ENCODE measurements around the gene IARS1. TPM values are rescaled to one million over a fixed set of nuclear protein-coding genes. Genes with fewer than 3 reads are reported as not detected.
A peak's percentile ranks its signal among the peaks of the same experiment; 100 is the strongest.

Gene IARS1
- polyA plus RNA-seq (2012; rRNA removed), result 30.4 and 32.9 TPM in 2 replicates
- 33.8 and 34.7 TPM in 2 replicates for polyA plus RNA-seq (2012; cell fraction: cytosol; rRNA removed)
- 56.1 and 87.5 TPM in 2 replicates for polyA plus RNA-seq (2012; cell fraction: nucleus; rRNA removed)

DNA sequence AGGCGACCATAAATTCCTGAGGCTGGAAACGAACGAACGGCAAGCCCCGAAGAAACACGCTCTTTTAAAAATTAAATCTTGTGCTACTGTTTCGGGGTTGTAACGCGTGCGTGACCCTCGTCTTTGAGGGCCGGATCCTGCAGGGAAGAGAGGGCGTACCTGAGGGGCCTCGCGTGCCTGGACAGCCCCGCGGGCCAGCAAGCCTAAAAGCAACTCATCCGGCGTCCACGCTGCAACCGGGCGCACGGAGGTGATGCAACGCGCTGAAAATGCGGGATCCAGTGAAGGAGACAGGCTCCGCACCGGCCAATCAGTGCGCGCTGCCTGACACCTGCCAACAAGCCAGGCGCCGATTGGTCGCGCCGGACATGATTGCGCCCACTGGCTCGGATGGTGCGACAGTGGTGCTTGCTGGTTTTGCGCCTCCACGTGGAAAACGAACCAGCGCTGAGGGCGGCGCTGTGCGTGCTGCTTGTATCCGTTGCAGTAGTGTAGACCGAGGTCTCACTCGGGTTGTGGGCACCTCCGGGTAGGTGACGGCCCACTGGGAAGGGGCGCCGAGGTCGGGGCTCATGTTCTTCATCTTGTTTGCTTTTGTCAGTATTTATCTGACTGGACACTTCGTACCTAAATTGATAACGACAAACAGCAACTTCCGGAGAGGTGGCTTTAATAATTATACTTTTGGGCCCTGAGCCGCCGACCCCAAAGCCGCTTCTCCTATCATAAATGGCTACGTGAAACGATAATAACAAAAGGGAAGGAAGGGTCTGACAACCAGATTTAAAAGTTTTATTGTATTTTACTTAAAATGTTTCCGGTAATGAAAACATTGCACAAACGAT is at the start of gene IARS1:
Gene IARS1 (minus strand): TSS at position 246 of the 845 bp plus-strand sequence. CDS start 4,278 bp downstream, outside the sequence.
- no peaks in the 10 kb centered on the region for H3K9me2 ChIP-seq
- peaks cover 19% of the 10 kb centered on the region for H3F3A ChIP-seq (replicated peaks; ENCODE audit: insufficient read depth)
- peak; percentile 96 for DNase-seq
- H3K4me3 ChIP-seq (ENCODE audit: low read depth in 2 of 2, low read length in 1 of 2), result peak within 1 kb of the TSS; percentile 81 to 87
- peak within 1 kb of the TSS; percentile 85 for H2AFZ ChIP-seq (ENCODE audit: low read depth)
- peak within 1 kb of the TSS; percentile 91 for H3K4me2 ChIP-seq
- H3K36me3 ChIP-seq (replicated peaks in 1 of 2; ENCODE audit: control insufficient read depth in 1 of 2, insufficient read depth in 2 of 2, low read length in 1 of 2), result peaks cover 38 to 39% of the 10 kb centered on the region in 2 experiments
- H3K27me3 ChIP-seq (ENCODE audit: insufficient read depth), result no peaks in the 10 kb centered on the region
- ChIA-PET POLR2A (no interaction called here), CTCF (interaction anchor here (1.0 kb wide), 2 partner anchors 200 to 335 kb away, joined by 3 read pairs; no protein-coding TSS in a partner anchor)
- TF ChIP-seq EZH2phosphoT487 (IDR thresholded peaks at IDR 0.05; ENCODE audit: borderline replicate concordance, low read depth) (no peak), CHD2 (IDR thresholded peaks at IDR 0.05; ENCODE audit: low read length, partially characterized antibody) (peak; percentile 92), MXI1 (IDR thresholded peaks at IDR 0.05; ENCODE audit: low read depth, low read length) (peak; percentile 100), RAD21 (IDR thresholded peaks at IDR 0.05; ENCODE audit: low read length) (0 out of 2 replicates have a peak, but pooled peaks have one; percentile 23), RCOR1 (IDR thresholded peaks at IDR 0.05; ENCODE audit: low read length) (no peak; the same call in 1 of the 2 replicates), ELF1 (IDR thresholded peaks at IDR 0.05) (peak; percentile 30; the same call in 1 of the 2 replicates), MAX (IDR thresholded peaks at IDR 0.05; ENCODE audit: low read depth) (peak; percentile 100), USF1 (IDR thresholded peaks at IDR 0.05; ENCODE audit: borderline replicate concordance, low read depth) (peak; percentile 61; the same call in 1 of the 2 replicates), CTCF (IDR thresholded peaks at IDR 0.05) (peak; percentile 55), TEAD4 (IDR thresholded peaks at IDR 0.05; ENCODE audit: borderline replicate concordance, insufficient read depth) (no peak), TCF12 (IDR thresholded peaks at IDR 0.05) (no peak), EP300 (IDR thresholded peaks at IDR 0.05; ENCODE audit: borderline replicate concordance in 1 of 2, low read depth in 1 of 2, low read length in 1 of 2) (no peak; a peak in 1 of 4 replicates), TAF1 (IDR thresholded peaks at IDR 0.05; ENCODE audit: borderline replicate concordance, low read depth, low read length) (peak; percentile 80), SIN3A (IDR thresholded peaks at IDR 0.05; ENCODE audit: borderline replicate concordance, low read depth, low read length) (peak; percentile 94), GATA2 (CRISPR knock-in tag; IDR thresholded peaks at IDR 0.05) (no peak), POLR2AphosphoS5 (IDR thresholded peaks at IDR 0.05; ENCODE audit: low read depth, low read length) (peak; percentile 87)
- TF ChIP-seq, protein P1, sequence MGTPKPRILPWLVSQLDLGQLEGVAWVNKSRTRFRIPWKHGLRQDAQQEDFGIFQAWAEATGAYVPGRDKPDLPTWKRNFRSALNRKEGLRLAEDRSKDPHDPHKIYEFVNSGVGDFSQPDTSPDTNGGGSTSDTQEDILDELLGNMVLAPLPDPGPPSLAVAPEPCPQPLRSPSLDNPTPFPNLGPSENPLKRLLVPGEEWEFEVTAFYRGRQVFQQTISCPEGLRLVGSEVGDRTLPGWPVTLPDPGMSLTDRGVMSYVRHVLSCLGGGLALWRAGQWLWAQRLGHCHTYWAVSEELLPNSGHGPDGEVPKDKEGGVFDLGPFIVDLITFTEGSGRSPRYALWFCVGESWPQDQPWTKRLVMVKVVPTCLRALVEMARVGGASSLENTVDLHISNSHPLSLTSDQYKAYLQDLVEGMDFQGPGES (IDR thresholded peaks at IDR 0.05; ENCODE audit: low read depth, low read length), result peak; percentile 82
- H3K79me2 ChIP-seq (ENCODE audit: insufficient read depth), result peaks cover 52% of the 10 kb centered on the region
- no peaks in the 10 kb centered on the region for H3K9me3 ChIP-seq
- H3K4me1 ChIP-seq (ENCODE audit: control insufficient read depth in 1 of 2, insufficient read depth in 2 of 2, low read depth in 1 of 2, low read length in 1 of 2), result peaks cover 5 to 15% of the 10 kb centered on the region in 2 experiments; a peak in 3 of 4 replicates
- peak within 1 kb of the TSS; percentile 89 for H3K9ac ChIP-seq
- 0 out of 2 replicates have a peak, but pooled peaks cover 7% of the 10 kb centered on the region for H4K20me1 ChIP-seq (ENCODE audit: insufficient read depth)
- under 1% methylated on average over 55 of the region's 63 CpGs for WGBS (ENCODE audit: low lambda C conversion rate)
- peak within 1 kb of the TSS; percentile 80 to 81 for H3K27ac ChIP-seq (ENCODE audit: low read depth in 2 of 2, low read length in 1 of 2)

All from SK-N-SH (cell line).